Trophoblast cell (in vitro differentiated cells and primary cell): Measurements from ENCODE around the gene RASA3.

ENCODE experiments used
- DNase-seq, 2 donors: peaks; one replicate each; pipeline ENCODE4 v3.0.0-alpha.2; 2016
- H2AFZ ChIP-seq: 2 replicates; pipeline ENCODE4 v1.6.1; 2013; ENCODE audit warnings: low read length, moderate library complexity, mild to moderate bottlenecking; ENCODE audit not compliant: insufficient read depth, poor library complexity
- H2AK5ac ChIP-seq: 2 replicates; pipeline ENCODE4 v1.6.1; 2013; ENCODE audit warnings: mild to moderate bottlenecking, low read length
- H2BK120ac ChIP-seq: 2 replicates; pipeline ENCODE4 v1.6.1; 2013; ENCODE audit warnings: low read length, mild to moderate bottlenecking, moderate library complexity; ENCODE audit not compliant: insufficient read depth, poor library complexity
- H2BK12ac ChIP-seq: 2 replicates; pipeline ENCODE4 v1.6.1; 2013; ENCODE audit warnings: mild to moderate bottlenecking, low read length, moderate library complexity
- H2BK5ac ChIP-seq: 2 replicates; pipeline ENCODE4 v1.6.1; 2013; ENCODE audit warnings: low read length, low read depth, moderate library complexity, mild to moderate bottlenecking; ENCODE audit not compliant: poor library complexity
- H3K14ac ChIP-seq: 2 replicates; pipeline ENCODE4 v1.6.1; 2013; ENCODE audit warnings: mild to moderate bottlenecking, low read length
- H3K18ac ChIP-seq: 2 replicates; pipeline ENCODE4 v1.6.1; 2013; ENCODE audit warnings: mild to moderate bottlenecking, low read length
- H3K23ac ChIP-seq: 2 replicates; pipeline ENCODE4 v1.6.1; 2013; ENCODE audit warnings: low read length
- H3K27ac ChIP-seq: 2 replicates; pipeline ENCODE4 v1.5.1; 2013; ENCODE audit warnings: low read depth, mild to moderate bottlenecking, inconsistent platforms, low read length, moderate library complexity
- H3K27me3 ChIP-seq: 2 replicates; pipeline ENCODE4 v1.6.1; 2013; ENCODE audit warnings: inconsistent platforms, mild to moderate bottlenecking, low read length, moderate library complexity; ENCODE audit not compliant: insufficient read depth
- H3K36me3 ChIP-seq, 2 experiments: 1 replicate in 1 of 2; 2 replicates in 1 of 2; pipeline ENCODE4 v1.6.1; 2013; ENCODE audit warnings: low read length in 2 of 2, mild to moderate bottlenecking in 2 of 2, moderate library complexity in 1 of 2; ENCODE audit not compliant: insufficient read depth in 2 of 2, control insufficient read depth in 1 of 2
- H3K4ac ChIP-seq: 2 replicates; pipeline ENCODE4 v1.6.1; 2013; ENCODE audit warnings: low read depth, mild to moderate bottlenecking, low read length, moderate library complexity
- H3K4me1 ChIP-seq, 2 experiments: 1 replicate in 1 of 2; 2 replicates in 1 of 2; pipeline ENCODE4 v1.6.1; 2013; ENCODE audit warnings: low read length in 2 of 2, mild to moderate bottlenecking in 2 of 2, moderate library complexity in 1 of 2; ENCODE audit not compliant: insufficient read depth in 2 of 2, control insufficient read depth in 1 of 2
- H3K4me2 ChIP-seq: 2 replicates; pipeline ENCODE4 v1.6.1; 2013; ENCODE audit warnings: inconsistent platforms, mild to moderate bottlenecking, low read length, moderate library complexity
- H3K4me3 ChIP-seq: 2 replicates; pipeline ENCODE4 v1.5.1; 2013; ENCODE audit warnings: mild to moderate bottlenecking, low read depth, low read length, inconsistent platforms
- H3K79me1 ChIP-seq: one replicate; pipeline ENCODE4 v1.6.1; 2013; ENCODE audit warnings: low read length
- H3K79me2 ChIP-seq: 2 replicates; pipeline ENCODE4 v1.6.1; 2013; ENCODE audit warnings: low read length, mild to moderate bottlenecking; ENCODE audit not compliant: control insufficient read depth, insufficient read depth, poor library complexity
- H3K9ac ChIP-seq: 2 replicates; pipeline ENCODE4 v1.6.1; 2013; ENCODE audit warnings: mild to moderate bottlenecking, low read length
- H3K9me3 ChIP-seq: 2 replicates; pipeline ENCODE4 v1.6.1; 2013; ENCODE audit warnings: low read depth, mild to moderate bottlenecking, control low read depth, inconsistent platforms, low read length; ENCODE audit not compliant: insufficient read depth
- H4K12ac ChIP-seq: 2 replicates; pipeline ENCODE4 v1.6.1; 2013; ENCODE audit warnings: low read depth, mild to moderate bottlenecking, low read length, moderate library complexity
- H4K8ac ChIP-seq: 2 replicates; pipeline ENCODE4 v1.6.1; 2013; ENCODE audit warnings: low read depth, mild to moderate bottlenecking, low read length, moderate library complexity
- H4K91ac ChIP-seq: one replicate; pipeline ENCODE4 v1.6.1; 2013; ENCODE audit warnings: low read depth, mild to moderate bottlenecking, low read length, moderate library complexity
- WGBS: extraction: QIAGEN DNeasy Blood & Tissue Kit; methylation state at CpG from one replicate; pipeline ENCODE4 v1.1.7; 2013; ENCODE audit warnings: missing lambda C conversion rate; ENCODE audit not compliant: insufficient read length, insufficient coverage; ENCODE audit errors: extremely low coverage; 5-methylcytosine and 5-hydroxymethylcytosine counted together

The RASA3 gene

GRCh38 chr13:113942591-113943103 is 189.8 kb downstream of the RASA3 start:
- H2BK12ac ChIP-seq = no peak overlapping the region
- no peak overlapping the region for H2BK120ac ChIP-seq
- no peak overlapping the region for H3K4me2 ChIP-seq
- H3K4ac ChIP-seq = no peak overlapping the region
- no peaks in the 10 kb centered on the region for H3K36me3 ChIP-seq
- H3K4me3 ChIP-seq = no peak overlapping the region
- H3K23ac ChIP-seq = no peak overlapping the region
- H3K9ac ChIP-seq = no peak overlapping the region
- no peak overlapping the region for H4K12ac ChIP-seq
- peaks cover 0 to 3% of the 10 kb centered on the region in 2 experiments for H3K4me1 ChIP-seq
- no peak overlapping the region for H4K91ac ChIP-seq
- no peak overlapping the region for H3K14ac ChIP-seq
- H3K27ac ChIP-seq = no peak overlapping the region
- no CpG with 5 or more reads among the region's 23 CpGs for WGBS
- no peak overlapping the region for H2AFZ ChIP-seq
- peaks cover 11% of the 10 kb centered on the region for H3K9me3 ChIP-seq
- no peak for DNase-seq
- no peaks in the 10 kb centered on the region for H3K79me2 ChIP-seq
- H3K18ac ChIP-seq = no peak overlapping the region
- H2BK5ac ChIP-seq = no peak overlapping the region
- no peak overlapping the region for H4K8ac ChIP-seq
- no peaks in the 10 kb centered on the region for H3K27me3 ChIP-seq
- H3K79me1 ChIP-seq = peaks cover under 1% of the 10 kb centered on the region
- no peak overlapping the region for H2AK5ac ChIP-seq

- H3K27ac ChIP-seq = no peak overlapping the region
- H3K79me2 ChIP-seq = no peaks in the 10 kb centered on the region
- H4K12ac ChIP-seq = no peak overlapping the region
- no peaks in the 10 kb centered on the region for H3K27me3 ChIP-seq
- H4K8ac ChIP-seq = no peak overlapping the region
- H3K4me1 ChIP-seq = peaks cover 0 to 3% of the 10 kb centered on the region in 2 experiments
- peak overlapping the region; percentile 12 for H2BK12ac ChIP-seq
- WGBS = no CpG with 5 or more reads among the region's 16 CpGs
- peaks cover 10% of the 10 kb centered on the region for H3K9me3 ChIP-seq
- no peaks in the 10 kb centered on the region for H3K79me1 ChIP-seq
- H3K9ac ChIP-seq = no peak overlapping the region
- no peak for DNase-seq
- no peak overlapping the region for H3K14ac ChIP-seq
- H3K4me3 ChIP-seq = no peak overlapping the region
- no peak overlapping the region for H2BK120ac ChIP-seq
- no peak overlapping the region for H3K4ac ChIP-seq
- no peak overlapping the region for H3K23ac ChIP-seq
- no peak overlapping the region for H3K4me2 ChIP-seq
- H2BK5ac ChIP-seq = no peak overlapping the region
- H2AFZ ChIP-seq = no peak overlapping the region
- no peak overlapping the region for H4K91ac ChIP-seq
- H3K18ac ChIP-seq = no peak overlapping the region
- H2AK5ac ChIP-seq = peak overlapping the region; percentile 30
- H3K36me3 ChIP-seq = no peaks in the 10 kb centered on the region
Observed at GRCh38 chr13:113941571-113942191, 190.7 kb downstream of the RASA3 start.

GRCh38 chr13:113939944-113940297 is 192.5 kb downstream of the RASA3 start:
- Histone ChIP-seq H3K4me1 (peaks cover 7 to 14% of the 10 kb centered on the region in 2 experiments), H2BK120ac (no peak overlapping the region), H4K91ac (no peak overlapping the region), H3K9ac (no peak overlapping the region), H3K79me1 (peaks cover 4% of the 10 kb centered on the region), H3K27ac (no peak overlapping the region), H2AFZ (no peak overlapping the region), H3K79me2 (no peaks in the 10 kb centered on the region), H3K4me2 (no peak overlapping the region), H2BK12ac (no peak overlapping the region), H2BK5ac (no peak overlapping the region), H4K8ac (no peak overlapping the region), H3K4ac (no peak overlapping the region), H3K18ac (no peak overlapping the region), H3K23ac (no peak overlapping the region), H3K27me3 (no peaks in the 10 kb centered on the region), H4K12ac (no peak overlapping the region), H3K9me3 (peaks cover 7% of the 10 kb centered on the region), H3K14ac (no peak overlapping the region), H3K36me3 (no peaks in the 10 kb centered on the region), H3K4me3 (no peak overlapping the region), H2AK5ac (no peak overlapping the region)
- no peak for DNase-seq
- WGBS = no CpG with 5 or more reads among the region's 16 CpGs

GRCh38 chr13:113939129-113939943 is 193.1 kb downstream of the RASA3 start:
- Histone ChIP-seq H3K18ac (no peak overlapping the region), H3K9me3 (peaks cover 7% of the 10 kb centered on the region), H3K9ac (no peak overlapping the region), H2AK5ac (no peak overlapping the region), H3K4ac (no peak overlapping the region), H3K27ac (no peak overlapping the region), H3K4me3 (no peak overlapping the region), H3K23ac (no peak overlapping the region), H3K27me3 (no peaks in the 10 kb centered on the region), H2BK120ac (no peak overlapping the region), H2AFZ (no peak overlapping the region), H2BK12ac (no peak overlapping the region), H3K4me1 (peaks cover 11 to 19% of the 10 kb centered on the region in 2 experiments), H3K79me1 (peaks cover 5% of the 10 kb centered on the region), H4K91ac (no peak overlapping the region), H4K12ac (no peak overlapping the region), H3K14ac (no peak overlapping the region), H2BK5ac (no peak overlapping the region), H3K4me2 (no peak overlapping the region), H3K36me3 (no peaks in the 10 kb centered on the region), H4K8ac (no peak overlapping the region), H3K79me2 (no peaks in the 10 kb centered on the region)
- no CpG with 5 or more reads among the region's 28 CpGs for WGBS
- no peak for DNase-seq
